Inflammatory macrophage (primary cell): Measurements from ENCODE around the gene PYDC1.
"Not testable (repeated sequence)": the region's sequence is repeated elsewhere in the genome, so short reads cannot be mapped to it uniquely, and the experiment has no call there.

Experiments
- DNase-seq, 2 donors: peaks; one replicate each; pipeline ENCODE4 v3.0.0-alpha.2; 2020 to 2022

PYDC1 gene

GRCh38 chr16:31177136-31177535 is 39.8 kb downstream of the PYDC1 start:
- DNase-seq = peak; percentile 86 to 95

GRCh38 chr16:31170048-31170447 is 46.9 kb downstream of the PYDC1 start:
- DNase-seq = not testable (repeated sequence)

DNA sequence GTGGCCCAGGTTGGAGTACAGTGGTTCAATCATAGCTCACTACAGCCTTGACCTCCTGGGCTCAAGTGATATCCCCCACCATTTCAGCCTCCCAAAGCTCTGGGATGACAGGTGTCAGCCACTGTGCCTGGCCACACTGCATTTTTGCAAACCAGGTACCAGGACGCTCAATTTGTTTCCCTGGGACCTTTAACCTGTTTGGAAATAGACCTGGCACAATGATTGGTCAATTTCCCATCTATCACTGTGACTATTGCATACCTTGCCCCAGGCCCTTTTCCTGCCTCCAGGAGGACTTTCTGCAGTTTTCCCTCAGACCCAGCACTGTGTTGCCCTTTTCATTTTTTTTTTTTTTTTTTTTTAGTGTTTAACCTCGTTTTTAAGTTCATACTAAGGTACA is 48.1 kb downstream of the PYDC1 start:
- no peak for DNase-seq

- peak in 1 of 2 donors; percentile 20 for DNase-seq
Observed at GRCh38 chr16:31167315-31167714, 49.6 kb downstream of the PYDC1 start.
